ENCODE results near the gene PDE4D. TPM values are rescaled to one million over a fixed set of nuclear protein-coding genes. Genes with fewer than 3 reads are reported as not detected.

The PDE4D gene
- total and polyA plus RNA-seq, 2 experiments from 2014 or later, result 21.9 to 54.2 TPM

- no peak for TF ChIP-seq CTCF (IDR thresholded peaks at IDR 0.05; ENCODE audit: low read depth, low read length)
- peak in 1 of 2 donors; percentile 92 for DNase-seq (ENCODE audit: low read depth in 1 of 2, low spot score in 1 of 2)
- Histone ChIP-seq H3K4me1 (ENCODE audit: low read depth) (no peaks in the 10 kb centered on the region), H3K9me3 (ENCODE audit: low read depth) (no peaks in the 10 kb centered on the region), H3K27ac (no peak overlapping the region), H3K36me3 (no peaks in the 10 kb centered on the region), H3K27me3 (no peaks in the 10 kb centered on the region), H3K4me3 (no peak overlapping the region)
Measured at GRCh38 chr5:59829386-59829785, 64.1 kb downstream of the PDE4D start.

DNA sequence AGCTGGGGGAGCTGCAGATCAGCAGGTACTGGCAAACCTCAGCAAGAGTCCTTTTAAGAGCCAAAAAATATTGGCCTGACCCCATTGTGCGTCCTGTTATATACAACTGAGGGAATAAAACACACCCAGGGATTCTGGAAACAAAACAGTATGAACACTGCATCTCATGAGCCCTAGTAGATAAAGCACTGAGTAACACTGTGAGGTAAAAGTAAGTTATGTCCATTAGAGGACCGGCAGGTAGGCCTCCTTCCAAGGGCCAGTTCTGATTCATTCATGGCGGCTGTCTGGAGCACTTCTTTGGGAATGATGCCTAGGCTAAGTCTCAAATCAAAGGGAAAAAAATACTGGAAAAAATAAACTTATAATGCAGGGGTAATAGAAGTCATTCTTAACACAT is 64.9 kb downstream of the PDE4D start:
- H3K27ac ChIP-seq, result no peak overlapping the region
- no peaks in the 10 kb centered on the region for H3K36me3 ChIP-seq
- no peaks in the 10 kb centered on the region for H3K4me1 ChIP-seq (ENCODE audit: low read depth)
- no peak overlapping the region for H3K4me3 ChIP-seq
- TF ChIP-seq CTCF (IDR thresholded peaks at IDR 0.05; ENCODE audit: low read depth, low read length), result no peak
- DNase-seq (ENCODE audit: low read depth in 1 of 2, low spot score in 1 of 2), result peak in 1 of 2 donors; percentile 21
- no peaks in the 10 kb centered on the region for H3K27me3 ChIP-seq
- H3K9me3 ChIP-seq (ENCODE audit: low read depth), result no peaks in the 10 kb centered on the region

DNA sequence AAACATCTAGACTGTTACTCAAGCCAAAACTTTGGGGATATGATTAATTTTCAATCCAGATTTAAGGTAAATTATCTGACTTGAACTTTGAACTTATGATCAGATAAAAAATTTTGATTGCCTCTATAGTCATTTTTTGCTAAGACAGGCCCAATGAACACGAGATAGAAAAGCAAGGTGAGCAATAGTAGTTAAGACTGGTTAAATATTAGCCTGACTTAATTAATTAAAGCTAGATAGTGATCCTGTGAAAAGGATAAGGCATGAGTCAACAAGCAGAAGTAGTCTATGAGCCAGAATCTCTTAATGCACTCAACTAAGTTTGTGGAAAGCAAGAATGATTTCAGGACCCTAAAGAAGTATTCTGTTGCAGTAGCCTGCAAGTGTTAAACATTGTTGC is 66.5 kb downstream of the PDE4D start:
- H3K36me3 ChIP-seq, result no peaks in the 10 kb centered on the region

GRCh38 chr5:59823420-59823819 is 70.1 kb downstream of the PDE4D start:
- peak in 1 of 2 donors; percentile 19 for DNase-seq (ENCODE audit: low read depth in 1 of 2, low spot score in 1 of 2)
- Histone ChIP-seq H3K27me3 (no peaks in the 10 kb centered on the region), H3K4me1 (ENCODE audit: low read depth) (no peaks in the 10 kb centered on the region), H3K4me3 (no peak overlapping the region), H3K9me3 (ENCODE audit: low read depth) (no peaks in the 10 kb centered on the region), H3K27ac (no peak overlapping the region), H3K36me3 (no peaks in the 10 kb centered on the region)
- no peak for TF ChIP-seq CTCF (IDR thresholded peaks at IDR 0.05; ENCODE audit: low read depth, low read length)

More for the DNA sequence above, 66.5 kb downstream of the PDE4D start:
- Histone ChIP-seq H3K27me3 (no peaks in the 10 kb centered on the region), H3K27ac (no peak overlapping the region), H3K9me3 (ENCODE audit: low read depth) (no peaks in the 10 kb centered on the region), H3K4me1 (ENCODE audit: low read depth) (no peaks in the 10 kb centered on the region), H3K4me3 (no peak overlapping the region)
- TF ChIP-seq CTCF (IDR thresholded peaks at IDR 0.05; ENCODE audit: low read depth, low read length), result no peak
- DNase-seq (ENCODE audit: low read depth in 1 of 2, low spot score in 1 of 2), result no peak

- no peaks in the 10 kb centered on the region for H3K36me3 ChIP-seq
- no peaks in the 10 kb centered on the region for H3K4me1 ChIP-seq (ENCODE audit: low read depth)
- H3K9me3 ChIP-seq (ENCODE audit: low read depth), result no peaks in the 10 kb centered on the region
- peak in 1 of 2 donors; percentile 15 for DNase-seq (ENCODE audit: low read depth in 1 of 2, low spot score in 1 of 2)
- H3K27me3 ChIP-seq, result no peaks in the 10 kb centered on the region
- no peak for TF ChIP-seq CTCF (IDR thresholded peaks at IDR 0.05; ENCODE audit: low read depth, low read length)
- H3K27ac ChIP-seq, result no peak overlapping the region
- H3K4me3 ChIP-seq, result no peak overlapping the region
Measured at GRCh38 chr5:59819806-59820205, 73.7 kb downstream of the PDE4D start.

DNA sequence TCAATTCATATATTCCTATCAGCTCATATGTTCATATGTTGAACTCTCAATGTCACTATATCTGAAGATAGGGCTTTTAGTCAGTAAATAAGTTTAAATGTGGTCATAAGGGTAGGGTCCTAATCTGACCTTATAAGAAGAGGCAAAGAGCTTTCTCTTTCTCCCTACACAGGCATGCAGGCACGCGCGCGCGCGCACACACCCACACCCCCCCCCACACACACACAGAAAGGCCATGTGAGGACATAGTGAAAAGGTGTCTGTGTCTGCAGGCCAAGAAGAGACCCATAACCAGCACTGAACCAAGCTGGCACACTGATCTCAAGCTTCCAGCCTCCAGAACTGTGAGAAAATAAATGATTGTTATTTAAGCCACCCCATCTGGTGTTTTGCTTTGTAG is 76.0 kb downstream of the PDE4D start:
- TF ChIP-seq CTCF (IDR thresholded peaks at IDR 0.05; ENCODE audit: low read depth, low read length), result no peak

More for the DNA sequence above, 76.0 kb downstream of the PDE4D start:
- H3K36me3 ChIP-seq, result no peaks in the 10 kb centered on the region
- no peak for DNase-seq (ENCODE audit: low read depth in 1 of 2, low spot score in 1 of 2)
- H3K4me3 ChIP-seq, result no peak overlapping the region
- H3K9me3 ChIP-seq (ENCODE audit: low read depth), result no peaks in the 10 kb centered on the region
- no peak overlapping the region for H3K27ac ChIP-seq
- no peaks in the 10 kb centered on the region for H3K27me3 ChIP-seq
- no peaks in the 10 kb centered on the region for H3K4me1 ChIP-seq (ENCODE audit: low read depth)

Measured in cardiac muscle cell (in vitro differentiated cells and primary cell).